Measurements from ENCODE around the gene ZBTB7C.

DNA sequence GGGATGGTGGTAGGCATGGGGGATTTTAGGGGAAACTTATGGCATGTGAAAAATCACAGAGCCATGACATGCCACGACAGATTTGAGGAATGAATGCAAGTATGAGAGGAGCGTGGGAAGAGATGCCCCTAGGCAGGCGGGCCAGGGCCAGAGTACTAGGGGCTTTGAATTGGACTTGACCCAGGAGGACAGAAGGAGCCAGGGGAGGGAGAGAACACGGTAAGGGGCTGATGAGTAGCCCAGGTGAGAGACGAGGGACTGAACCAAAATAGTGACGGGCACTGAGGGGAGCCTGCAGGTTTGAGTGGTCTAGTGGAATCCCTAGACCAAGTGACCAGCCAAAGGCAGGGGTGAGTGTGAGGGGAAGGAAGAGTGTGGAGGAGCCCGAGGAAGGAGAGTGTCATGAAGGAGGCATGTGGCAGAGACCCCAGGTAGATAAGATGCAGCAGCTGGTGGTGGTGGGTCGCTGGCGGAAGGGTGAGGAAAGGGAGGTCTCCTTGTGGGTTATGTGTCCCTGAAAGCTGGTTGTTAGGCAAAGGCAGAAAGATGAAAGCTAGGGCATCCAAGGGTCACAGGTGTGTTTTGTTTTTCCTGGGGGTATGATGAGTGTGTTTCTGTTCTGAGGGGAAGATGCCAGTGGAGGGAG lies 48.7 kb downstream of the ZBTB7C start:
- TF ChIP-seq, protein P1, sequence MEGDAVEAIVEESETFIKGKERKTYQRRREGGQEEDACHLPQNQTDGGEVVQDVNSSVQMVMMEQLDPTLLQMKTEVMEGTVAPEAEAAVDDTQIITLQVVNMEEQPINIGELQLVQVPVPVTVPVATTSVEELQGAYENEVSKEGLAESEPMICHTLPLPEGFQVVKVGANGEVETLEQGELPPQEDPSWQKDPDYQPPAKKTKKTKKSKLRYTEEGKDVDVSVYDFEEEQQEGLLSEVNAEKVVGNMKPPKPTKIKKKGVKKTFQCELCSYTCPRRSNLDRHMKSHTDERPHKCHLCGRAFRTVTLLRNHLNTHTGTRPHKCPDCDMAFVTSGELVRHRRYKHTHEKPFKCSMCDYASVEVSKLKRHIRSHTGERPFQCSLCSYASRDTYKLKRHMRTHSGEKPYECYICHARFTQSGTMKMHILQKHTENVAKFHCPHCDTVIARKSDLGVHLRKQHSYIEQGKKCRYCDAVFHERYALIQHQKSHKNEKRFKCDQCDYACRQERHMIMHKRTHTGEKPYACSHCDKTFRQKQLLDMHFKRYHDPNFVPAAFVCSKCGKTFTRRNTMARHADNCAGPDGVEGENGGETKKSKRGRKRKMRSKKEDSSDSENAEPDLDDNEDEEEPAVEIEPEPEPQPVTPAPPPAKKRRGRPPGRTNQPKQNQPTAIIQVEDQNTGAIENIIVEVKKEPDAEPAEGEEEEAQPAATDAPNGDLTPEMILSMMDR (IDR thresholded peaks at IDR 0.05) = no peak
- TF ChIP-seq POLR2A (IDR thresholded peaks at IDR 0.05) (no peak), POLR2AphosphoS5 (IDR thresholded peaks at IDR 0.05) (no peak), EP300 (IDR thresholded peaks at IDR 0.05) (no peak)
